Measurements from ENCODE around the gene ZSWIM4.
A peak's percentile ranks its signal among the peaks of the same experiment; 100 is the strongest.
"Not testable (repeated sequence)": the region's sequence is repeated elsewhere in the genome, so short reads cannot be mapped to it uniquely, and the experiment has no call there.

ZSWIM4 gene

DNA sequence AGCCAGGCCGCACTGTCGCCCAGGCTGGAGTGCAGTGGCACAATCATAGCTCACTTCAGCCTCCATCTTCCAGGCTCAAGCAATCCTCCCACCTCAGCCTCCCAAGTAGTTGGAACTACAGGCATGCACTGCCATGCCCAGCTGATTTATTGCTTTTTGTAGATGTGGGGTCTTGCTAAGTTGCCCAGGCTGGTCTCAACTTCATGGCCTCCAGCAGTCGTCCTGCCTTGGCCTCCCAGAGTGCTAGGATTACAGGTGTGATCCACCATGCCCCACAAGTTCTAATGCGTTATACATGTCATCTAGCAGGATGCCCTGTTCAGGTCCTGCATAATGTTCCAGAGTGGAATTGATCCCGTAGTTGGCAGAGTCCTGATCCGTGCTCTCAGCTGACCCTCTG is 16.4 kb upstream of the ZSWIM4 start:
- DNase-seq: no peak

DNA sequence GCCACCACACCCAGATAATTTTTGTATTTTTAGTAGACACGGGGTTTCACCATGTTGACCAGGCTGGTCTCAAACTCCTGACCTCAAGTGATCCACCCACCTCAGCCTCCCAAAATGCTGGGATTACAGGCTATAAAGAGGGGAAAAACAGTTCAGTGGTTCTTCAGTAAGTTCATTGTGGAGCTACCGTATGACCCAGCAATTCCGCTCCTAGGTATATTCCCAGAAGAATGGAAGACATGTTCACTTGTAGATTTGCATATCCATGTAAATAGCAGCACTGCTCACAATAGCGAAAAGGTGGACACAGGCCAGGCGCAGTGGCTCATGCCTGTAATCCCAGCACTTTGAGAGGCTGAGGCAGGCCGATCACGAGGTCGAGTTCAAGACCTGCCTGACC is 15.4 kb upstream of the ZSWIM4 start:
- DNase-seq: not testable (repeated sequence)

GRCh38 chr19:13781547-13781946 is 13.7 kb upstream of the ZSWIM4 start:
- peak in 1 of 2 experiments; percentile 26 for DNase-seq

GRCh38 chr19:13782537-13782936 is 12.7 kb upstream of the ZSWIM4 start:
- no peak for DNase-seq

DNA sequence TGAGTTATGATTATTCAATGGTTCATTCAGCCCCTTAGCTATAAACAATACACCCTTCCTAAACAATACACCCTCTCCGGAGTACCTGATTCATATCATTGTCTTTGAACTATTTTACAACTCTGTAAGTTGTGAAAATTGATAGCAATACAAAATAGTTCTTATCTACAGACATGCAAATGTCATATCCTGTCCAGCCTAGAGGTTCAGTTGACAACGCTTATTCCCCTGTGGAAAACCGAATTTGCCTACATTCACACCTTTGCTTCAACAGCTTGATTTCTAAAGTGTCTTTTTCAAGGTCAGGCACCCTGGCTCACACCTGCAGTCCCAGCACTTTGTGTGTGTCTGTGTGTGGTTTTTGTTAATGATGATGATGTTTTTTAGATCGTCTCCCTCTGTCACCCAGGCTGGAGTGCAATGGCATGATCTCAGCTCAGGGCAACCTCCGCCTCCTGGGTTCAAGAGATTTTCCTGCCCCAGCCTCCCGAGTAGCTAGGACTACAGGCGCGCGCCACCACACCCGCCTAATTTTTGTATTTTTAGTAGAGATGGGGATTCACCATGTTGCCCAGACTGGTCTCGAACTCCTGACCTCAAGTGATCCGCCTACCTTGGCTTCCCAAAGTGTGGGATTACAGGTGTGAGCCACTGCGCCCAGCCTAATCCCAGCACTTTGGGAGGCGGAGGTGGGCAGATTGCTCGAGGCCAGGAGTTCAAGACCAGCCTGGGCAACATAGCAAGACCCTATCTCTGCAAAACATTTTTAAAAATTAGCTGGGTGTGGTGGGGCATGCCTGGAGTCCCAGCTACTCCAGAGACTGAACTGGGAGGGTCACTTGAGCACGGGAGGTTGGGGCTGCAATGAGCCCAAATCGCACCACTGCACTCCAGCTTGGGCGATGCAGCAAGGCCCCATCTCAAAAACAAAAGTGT is 11.4 kb upstream of the ZSWIM4 start:
- DNase-seq: no peak

DNA sequence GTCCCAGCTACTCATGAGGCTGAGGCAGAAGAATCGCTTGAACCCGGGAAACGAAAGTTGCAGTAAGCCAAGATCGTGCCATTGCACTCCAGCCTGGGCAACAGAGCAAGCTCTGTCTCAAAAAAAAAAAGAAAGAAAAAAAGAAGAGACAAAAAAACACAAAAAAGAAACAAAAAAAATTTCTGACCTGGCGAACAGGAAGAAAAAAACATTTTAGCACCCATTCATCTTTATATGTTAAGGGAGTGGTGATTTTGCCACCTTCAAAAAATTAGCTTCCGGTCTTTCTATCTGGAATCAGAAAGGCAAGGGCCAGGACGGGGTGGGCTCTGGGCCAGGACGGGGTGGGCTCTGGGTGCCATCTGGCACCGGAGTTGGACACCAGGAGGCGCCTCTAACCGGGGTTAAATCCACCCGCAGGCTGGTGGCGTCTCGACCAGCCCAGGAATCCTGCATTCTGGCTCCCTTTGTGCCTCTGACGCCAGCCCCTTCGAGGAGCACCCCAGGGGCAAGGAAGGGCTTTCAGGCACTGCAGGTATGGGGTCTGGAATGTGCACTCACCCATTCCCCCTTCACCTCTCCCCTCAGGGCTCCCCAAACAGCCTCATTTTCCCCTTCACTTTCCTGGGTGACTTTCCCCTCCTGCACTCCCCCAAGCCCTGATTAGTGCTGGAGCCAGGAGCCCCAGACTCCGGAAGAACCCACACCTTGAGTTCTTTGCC is 10.4 kb upstream of the ZSWIM4 start:
- DNase-seq: peak; percentile 34 to 59

GRCh38 chr19:13788991-13789390 is 6.3 kb upstream of the ZSWIM4 start:
- DNase-seq: no peak

GRCh38 chr19:13790354-13790753 is 4.9 kb upstream of the ZSWIM4 start:
- DNase-seq: no peak

DNA sequence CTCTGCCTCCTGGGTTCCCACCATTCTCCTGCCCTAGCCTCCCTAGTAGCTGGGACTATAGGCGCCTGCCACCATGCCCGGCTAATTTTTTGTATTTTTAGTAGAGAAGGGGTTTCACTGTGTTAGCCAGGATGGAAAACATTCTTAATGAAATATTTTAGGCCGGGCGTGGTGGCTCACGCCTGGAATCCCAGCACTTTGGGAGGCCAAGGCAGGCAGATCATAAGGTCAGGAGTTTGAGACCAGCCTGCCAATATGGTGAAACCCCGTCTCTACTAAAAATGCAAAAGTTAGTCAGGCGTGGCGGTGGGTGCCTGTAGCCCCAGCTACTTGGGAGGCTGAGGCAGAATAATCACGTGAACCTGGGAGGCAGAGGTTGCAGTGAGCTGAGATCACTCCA is 1.9 kb upstream of the ZSWIM4 start:
- not testable (repeated sequence) for DNase-seq

DNA sequence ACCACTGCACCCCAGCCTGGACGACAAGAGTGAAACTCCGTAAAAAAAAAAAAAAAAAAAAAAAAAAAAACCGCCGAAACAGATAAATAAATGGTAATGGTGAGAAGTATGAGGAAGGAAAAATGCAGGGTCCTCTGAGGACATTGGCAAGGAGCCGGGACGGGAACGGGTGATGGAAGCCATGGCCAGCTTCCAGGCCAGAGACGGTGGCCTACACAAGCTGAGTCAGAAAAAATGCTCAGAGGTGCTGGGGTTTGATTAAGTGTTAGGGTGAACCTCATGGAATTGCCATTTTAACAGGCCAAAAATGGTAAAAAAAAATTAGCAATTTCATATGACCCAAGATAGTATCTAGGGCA is 866 bp upstream of the ZSWIM4 start:
- DNase-seq: no peak

GRCh38 chr19:13795595-13796300 is 505 bp downstream of the ZSWIM4 start:
- no peak for DNase-seq

DNA sequence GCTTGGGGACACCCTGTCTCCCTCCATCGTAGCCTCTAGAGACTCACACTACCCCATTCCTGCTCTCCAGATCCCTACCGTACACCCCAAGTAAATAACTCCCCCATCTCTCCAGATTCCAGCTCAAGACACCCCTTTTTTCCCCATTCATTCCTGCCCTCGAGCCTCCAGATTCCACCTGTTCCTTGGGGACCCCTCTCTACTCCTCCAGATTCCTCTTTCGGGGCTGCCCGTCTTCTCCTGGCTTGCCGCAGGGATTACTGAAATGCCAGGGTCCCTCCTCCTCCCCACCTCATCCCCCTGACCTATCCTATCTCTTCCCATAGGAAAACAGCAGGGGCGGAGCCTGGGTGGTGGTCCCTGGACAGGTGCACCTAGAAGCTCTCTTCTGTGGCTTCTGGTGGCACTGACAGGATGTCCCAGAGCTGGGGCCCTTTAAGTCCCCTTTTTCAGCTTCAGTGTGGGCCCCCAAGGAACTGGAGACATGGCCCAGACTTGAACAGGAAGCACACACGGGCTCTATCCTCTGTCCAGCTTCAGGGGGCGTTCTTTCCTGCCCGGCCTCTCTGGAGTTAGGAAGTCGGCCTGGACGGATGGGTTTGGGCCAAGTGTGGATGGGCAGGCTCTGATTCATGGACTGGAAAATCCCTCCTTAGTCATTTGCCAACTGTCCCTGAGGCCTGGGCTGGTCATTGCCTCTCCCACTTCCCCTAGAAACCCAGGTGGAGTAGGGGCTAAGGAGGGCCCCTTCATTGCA is 1.2 kb downstream of the ZSWIM4 start:
- DNase-seq: no peak

- DNase-seq: no peak
Observed at GRCh38 chr19:13797058-13797440, 1.8 kb downstream of the ZSWIM4 start.

DNA sequence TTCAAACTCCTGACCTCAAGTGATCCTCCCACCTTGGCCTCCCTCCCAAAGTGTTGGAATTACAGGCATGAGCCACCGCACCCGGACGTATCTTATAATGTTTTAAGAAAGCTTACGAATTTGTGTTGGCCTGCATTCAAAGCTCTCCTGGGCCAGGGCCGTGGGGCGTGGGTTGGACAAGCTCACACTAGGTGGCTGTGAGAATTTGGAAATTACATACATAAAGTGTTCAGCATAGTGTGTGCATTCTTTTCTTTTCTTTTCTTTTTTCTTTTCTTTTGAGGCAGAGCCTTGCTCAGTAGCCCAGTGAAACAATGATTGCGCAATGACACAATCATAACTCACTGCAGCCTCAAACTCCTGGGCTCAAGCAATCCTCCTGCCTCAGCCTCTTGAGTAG is 2.6 kb downstream of the ZSWIM4 start:
- no peak for DNase-seq

DNA sequence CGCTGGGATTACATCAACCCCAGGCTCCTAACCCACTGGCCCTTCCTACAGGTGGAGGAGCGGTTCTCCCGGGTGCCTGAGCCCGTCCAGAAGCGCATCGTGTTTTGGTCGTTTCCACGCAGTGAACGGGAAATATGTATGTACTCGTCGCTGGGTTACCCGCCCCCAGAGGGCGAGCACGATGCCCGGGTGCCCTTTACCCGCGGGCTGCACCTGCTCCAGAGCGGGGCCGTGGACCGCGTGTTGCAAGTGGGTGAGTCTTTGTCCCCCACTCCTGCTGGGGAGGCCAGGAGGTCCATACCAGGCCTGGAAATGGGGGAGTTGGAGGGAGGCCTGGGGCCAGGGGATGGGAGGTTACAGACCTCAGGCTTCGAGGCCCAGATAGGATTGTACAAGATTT is 4.4 kb downstream of the ZSWIM4 start:
- DNase-seq: no peak

GRCh38 chr19:13803038-13803437 is 7.8 kb downstream of the ZSWIM4 start:
- DNase-seq: no peak

GRCh38 chr19:13804830-13805683 is 9.8 kb downstream of the ZSWIM4 start:
- DNase-seq: peak in 1 of 2 experiments; percentile 11

- no peak for DNase-seq
Observed at GRCh38 chr19:13806728-13807127, 11.5 kb downstream of the ZSWIM4 start.

DNA sequence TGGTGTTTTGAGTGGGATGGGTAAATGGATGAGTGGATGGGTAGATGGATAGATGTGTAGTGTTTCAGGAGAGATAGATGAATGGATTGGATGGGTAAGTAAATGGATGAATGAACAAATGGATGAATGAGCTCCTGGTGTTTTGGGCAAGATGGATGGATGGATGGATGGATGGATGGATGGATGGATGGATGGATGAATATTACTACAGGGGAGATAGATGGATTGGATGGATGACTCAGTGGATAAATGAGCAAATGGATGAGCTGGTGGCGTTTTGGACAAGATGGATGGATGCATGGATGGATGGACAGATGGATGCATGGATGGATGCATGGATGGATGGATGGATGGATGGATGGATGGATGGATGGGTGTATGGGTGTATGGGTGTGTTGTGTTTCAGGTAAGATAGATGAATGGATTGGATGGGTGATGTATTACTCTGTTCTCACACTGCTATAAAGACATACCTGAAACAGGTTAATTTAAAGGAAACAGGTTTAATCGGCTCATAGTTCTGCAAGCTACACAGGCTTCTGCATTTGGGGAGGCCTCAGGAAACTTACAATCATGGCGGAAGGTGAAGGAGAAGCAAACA is 12.3 kb downstream of the ZSWIM4 start:
- DNase-seq: no peak

DNA sequence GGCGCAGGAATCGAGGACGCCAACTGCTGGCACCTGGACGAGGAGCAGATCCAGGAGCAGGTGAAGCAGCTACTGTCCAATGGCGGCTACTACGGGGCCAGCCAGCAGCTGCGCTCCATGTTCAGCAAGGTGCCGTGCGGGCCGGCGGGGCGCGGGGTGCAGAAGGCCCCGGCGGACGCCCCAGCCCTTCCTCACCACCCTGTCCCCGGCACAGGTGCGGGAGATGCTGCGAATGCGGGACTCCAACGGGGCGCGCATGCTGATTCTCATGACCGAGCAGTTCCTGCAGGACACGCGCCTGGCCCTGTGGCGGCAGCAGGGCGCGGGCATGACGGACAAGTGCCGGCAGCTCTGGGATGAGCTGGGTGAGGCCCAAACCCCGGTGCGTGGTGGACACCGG is 13.6 kb downstream of the ZSWIM4 start:
- DNase-seq: no peak

- no peak for DNase-seq
Observed at GRCh38 chr19:13812544-13812943, 17.3 kb downstream of the ZSWIM4 start.
